Endothelial cell of umbilical vein (primary cell): ENCODE measurements around the gene FAU. TPM values are rescaled to one million over a fixed set of nuclear protein-coding genes. Genes with fewer than 3 reads are reported as not detected.

ENCODE experiments used
- BruUV-seq: library from RNA; stranded (reverse); fragments of 400-500 nt; replicated peaks from 2 replicates; lab custom pipeline; 2021; lab: Mats Ljungman, UMichigan
- CTCF ChIA-PET: fragments of 300-600, 350-600 bp; sonication (Branson Sonifier 250); formaldehyde crosslinking; loops from one replicate; lab custom pipeline; 2021; ENCODE audit warnings: antibody characterized with exemption, inconsistent platforms; lab: Charles Lee
- POLR2A ChIA-PET: fragments of 300-600, 350-600 bp; sonication (Branson Sonifier 250); formaldehyde crosslinking; loops from one replicate; lab custom pipeline; 2021; ENCODE audit warnings: antibody characterized with exemption, inconsistent platforms; lab: Charles Lee
- DNase-seq: peaks from one replicate; pipeline ENCODE4 v3.0.0-alpha.2; 2011; ENCODE audit warnings: low read depth, low spot score
- FAIRE-seq: peaks from 2 replicates; lab custom pipeline; 2011; peaks lifted over from hg19 to GRCh38; lab: Jason Lieb, UNC
- H2AFZ ChIP-seq: 2 replicates; pipeline ENCODE4 v1.6.0; 2012; ENCODE audit warnings: low read depth, low read length, control low read depth, inconsistent platforms
- H3K27ac ChIP-seq: 2 replicates; pipeline ENCODE4 v1.5.1; 2011; ENCODE audit warnings: low read depth, mild to moderate bottlenecking, control low read depth, low read length, moderate library complexity; ENCODE audit not compliant: insufficient read depth
- H3K27me3 ChIP-seq, 2 experiments: 2 replicates each; pipeline versions ENCODE4 v1.6.0 to v1.6.1; 2011; ENCODE audit warnings: low read length in 2 of 2, mixed read lengths in 1 of 2; ENCODE audit not compliant: control insufficient read depth in 2 of 2, insufficient read depth in 2 of 2
- H3K36me3 ChIP-seq, 2 experiments: 2 replicates in 1 of 2; 3 replicates in 1 of 2; pipeline ENCODE4 v1.5.1; 2011; ENCODE audit warnings: low read length in 2 of 2, mild to moderate bottlenecking in 1 of 2, moderate library complexity in 1 of 2; ENCODE audit not compliant: control insufficient read depth in 2 of 2, insufficient read depth in 2 of 2; ENCODE audit errors: extremely low read depth in 1 of 2
- H3K4me1 ChIP-seq: 3 replicates; pipeline ENCODE4 v1.5.1; 2011; ENCODE audit warnings: mild to moderate bottlenecking, low read length; ENCODE audit not compliant: control insufficient read depth, insufficient read depth; ENCODE audit errors: extremely low read depth
- H3K4me2 ChIP-seq: 2 replicates; pipeline ENCODE4 v1.6.1; 2011; ENCODE audit warnings: low read length, control low read depth, mixed read lengths; ENCODE audit not compliant: insufficient read depth
- H3K4me3 ChIP-seq, 3 experiments: fragments of 200-600 bp in 1 of 3; sonication (generic), shearing (Covaris generic) in 1 of 3; replicated peaks in 1 of 3; 2 replicates each; pipeline ENCODE4 v1.5.1; 2011 to 2016; ENCODE audit warnings: control low read depth in 3 of 3, low read length in 3 of 3, mild to moderate bottlenecking in 2 of 3, inconsistent platforms in 1 of 3, low read depth in 1 of 3, moderate library complexity in 1 of 3; ENCODE audit not compliant: insufficient read depth in 1 of 3
- H3K79me2 ChIP-seq: 2 replicates; pipeline ENCODE4 v1.6.0; 2012; ENCODE audit warnings: low read length, inconsistent platforms; ENCODE audit not compliant: control insufficient read depth, insufficient read depth
- H3K9ac ChIP-seq: replicated peaks from 2 replicates; pipeline ENCODE3; 2011; ENCODE audit warnings: low read length, control low read depth; ENCODE audit not compliant: insufficient read depth; ENCODE audit errors: extremely low read depth
- H3K9me1 ChIP-seq: replicated peaks from 3 replicates; pipeline ENCODE4 v1.6.0; 2011; ENCODE audit warnings: mild to moderate bottlenecking, low read length; ENCODE audit not compliant: control insufficient read depth, insufficient read depth; ENCODE audit errors: extremely low read depth
- H3K9me3 ChIP-seq: replicated peaks from 2 replicates; pipeline ENCODE4 v1.5.1; 2012; ENCODE audit warnings: low read length, inconsistent platforms; ENCODE audit not compliant: control insufficient read depth, insufficient read depth
- H4K20me1 ChIP-seq: replicated peaks from 2 replicates; pipeline ENCODE3; 2011; ENCODE audit warnings: mild to moderate bottlenecking, low read length; ENCODE audit not compliant: control insufficient read depth, insufficient read depth; ENCODE audit errors: extremely low read depth
- CTCF ChIP-seq, 2 donors: IDR thresholded peaks; 1 replicate in 1 of 2; 2 replicates in 1 of 2; pipeline ENCODE4 v1.5.1; 2011; ENCODE audit warnings: low read length in 2 of 2, mild to moderate bottlenecking in 2 of 2, moderate library complexity in 2 of 2, control low read depth in 1 of 2, inconsistent platforms in 1 of 2, low read depth in 1 of 2; ENCODE audit not compliant: insufficient read depth in 1 of 2; ENCODE audit errors: extremely low read depth in 1 of 2
- EZH2 ChIP-seq: IDR thresholded peaks from 2 replicates; pipeline ENCODE4 v1.6.1; 2012; ENCODE audit warnings: borderline replicate concordance, low read depth, mild to moderate bottlenecking, moderate library complexity, low read length, inconsistent platforms; ENCODE audit not compliant: severe bottlenecking
- FOS ChIP-seq: IDR thresholded peaks from 2 replicates; pipeline ENCODE4 v1.6.1; 2011; ENCODE audit warnings: mild to moderate bottlenecking, low read length, moderate library complexity, borderline replicate concordance; ENCODE audit not compliant: insufficient read depth
- GATA2 ChIP-seq: IDR thresholded peaks from 2 replicates; pipeline ENCODE4 v1.7.0; 2011; ENCODE audit warnings: low read depth, mild to moderate bottlenecking, moderate library complexity, mixed read lengths, low read length; ENCODE audit not compliant: insufficient read length, insufficient read depth
- JUN ChIP-seq: IDR thresholded peaks from 2 replicates; pipeline ENCODE4 v1.6.1; 2011; ENCODE audit warnings: borderline replicate concordance, low read depth; ENCODE audit not compliant: insufficient read length, insufficient read depth
- MAX ChIP-seq: IDR thresholded peaks from 2 replicates; pipeline ENCODE4 v1.6.1; 2011; ENCODE audit not compliant: insufficient read depth, insufficient read length
- MYC ChIP-seq: IDR thresholded peaks from one replicate; pipeline ENCODE4 v1.6.1; 2011; ENCODE audit warnings: mild to moderate bottlenecking, low read depth, low read length
- POLR2A ChIP-seq: IDR thresholded peaks from 2 replicates; pipeline ENCODE4 v1.6.1; 2012; ENCODE audit warnings: low read depth, mild to moderate bottlenecking, control low read depth, low read length
- POLR2AphosphoS5 ChIP-seq: IDR thresholded peaks from 2 replicates; pipeline ENCODE4 v1.6.1; 2012; ENCODE audit warnings: low read depth, mild to moderate bottlenecking, control low read depth, low read length, moderate library complexity; ENCODE audit not compliant: insufficient read depth
- dilution Hi-C: fragments of 300-500 bp; cut with MboI; formaldehyde crosslinking; loops from one replicate; pipeline ENCODE4 v1.15.0; 2019; ENCODE audit warnings: low sequenced_read_pairs; ENCODE audit not compliant: extremely low pct_ligation_motif_present
- intact Hi-C: fragments of 100-400 bp; cut with micrococcal nuclease; formaldehyde crosslinking; loops from one replicate; pipeline ENCODE4 v1.10.0; 2022
- polyA plus RNA-seq, 4 experiments: library from polyadenylated mRNA; depleted of rRNA in 3 of 4; stranded (reverse) in 3 of 4; unstranded in 1 of 4; fragments of >200 nt; gene quantifications; 2 replicates each; pipeline versions ENCODE4 v1.2.1 to v1.2.3, GENCODE V29; 2011 to 2012; ENCODE audit warnings: missing spikeins in 1 of 4
- total RNA-seq: library from RNA; stranded (reverse); gene quantifications from 2 replicates; pipeline ENCODE4 v1.2.3, GENCODE V29; 2021

FAU gene
- total and polyA plus RNA-seq, 2 donors (not counting 3 experiments of a cell fraction or from before 2014, with no cell fraction given), result 741 to 746 TPM

DNA sequence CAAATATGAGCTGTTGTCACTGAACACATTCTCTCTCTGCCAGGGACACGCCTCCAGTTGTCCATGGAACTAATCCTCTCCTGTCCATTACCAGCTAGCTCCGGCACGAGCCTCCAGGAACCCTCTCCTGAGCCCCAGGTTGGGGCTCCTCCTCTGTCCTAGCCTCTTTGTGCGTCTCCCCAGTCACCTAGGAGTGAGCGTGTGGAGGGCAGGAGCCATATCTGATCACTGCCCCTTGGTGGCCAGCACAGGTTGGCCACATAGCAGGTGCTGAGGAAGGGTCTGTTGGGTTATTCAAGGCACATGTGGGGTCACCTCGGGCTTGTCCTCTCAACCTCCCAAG lies 9.9 kb upstream of the FAU start:
- CTCF ChIA-PET, result interaction anchor here (1.1 to 2.0 kb wide), 3 partner anchors 14 to 198 kb away, joined by 3 to 7 read pairs (median 4); partner anchors contain the start of gene ZNHIT2
- BruUV-seq, result no TSS peak
- no peaks in the 10 kb centered on the region for H3K27me3 ChIP-seq
- H3K36me3 ChIP-seq, result peaks cover 7 to 44% of the 10 kb centered on the region in 2 experiments
- H4K20me1 ChIP-seq, result no peaks in the 10 kb centered on the region
- no peak overlapping the region for H3K27ac ChIP-seq
- no peak overlapping the region for H2AFZ ChIP-seq
- peaks cover 14% of the 10 kb centered on the region for H3K79me2 ChIP-seq
- no peak overlapping the region for H3K4me2 ChIP-seq
- TF ChIP-seq MAX, result no peak
- no peak for TF ChIP-seq CTCF (IDR thresholded peaks at IDR 0.05; ENCODE audit: extremely low read depth in 1 of 2, insufficient read depth in 1 of 2, low read depth in 1 of 2, low read length in 2 of 2)
- TF ChIP-seq EZH2, result no peak
- no peak for TF ChIP-seq MYC
- no peak for TF ChIP-seq GATA2
- no peak for TF ChIP-seq FOS
- no peak for TF ChIP-seq POLR2A
- no peak for TF ChIP-seq JUN
- TF ChIP-seq POLR2AphosphoS5, result no peak
- DNase-seq, result no peak
- intact Hi-C loops (no loop called here), dilution Hi-C loops (no loop called here)
- H3K4me3 ChIP-seq, result no peak overlapping the region
- no peak for FAIRE-seq
- peaks cover 12% of the 10 kb centered on the region for H3K4me1 ChIP-seq
- H3K9ac ChIP-seq, result no peak overlapping the region
- no peaks in the 10 kb centered on the region for H3K9me3 ChIP-seq
- H3K9me1 ChIP-seq, result no peaks in the 10 kb centered on the region
- POLR2A ChIA-PET, result no interaction called here
